Measurements from ENCODE around the gene ZNF276. TPM values are rescaled to one million over a fixed set of nuclear protein-coding genes. Genes with fewer than 3 reads are reported as not detected.

The ZNF276 gene
- polyA plus RNA-seq, 1 of the 3 experiments (the other 2 are of a cell fraction) = 24.9 TPM

- peaks cover 33% of the 10 kb centered on the region for H3K79me2 ChIP-seq (ENCODE audit: insufficient read depth)
- H3K4me3 ChIP-seq (ENCODE audit: low read depth in 2 of 2, low read length in 1 of 2) = no peak overlapping the region
- H2AFZ ChIP-seq (ENCODE audit: low read depth) = no peak overlapping the region
- H3K4me2 ChIP-seq = no peak overlapping the region
- TF ChIP-seq GATA2 (CRISPR knock-in tag; IDR thresholded peaks at IDR 0.05) (no peak), NRF1 (IDR thresholded peaks at IDR 0.05; ENCODE audit: low read depth, low read length) (no peak), MEF2A (IDR thresholded peaks at IDR 0.05; ENCODE audit: borderline replicate concordance, low read depth) (no peak), SMC3 (IDR thresholded peaks at IDR 0.05; ENCODE audit: low read depth, low read length) (no peak), RCOR1 (IDR thresholded peaks at IDR 0.05; ENCODE audit: low read length) (no peak), USF2 (IDR thresholded peaks at IDR 0.05; ENCODE audit: borderline replicate concordance, low read depth, low read length) (no peak), EP300 (IDR thresholded peaks at IDR 0.05; ENCODE audit: borderline replicate concordance in 1 of 2, low read depth in 1 of 2, low read length in 1 of 2) (no peak), MAX (IDR thresholded peaks at IDR 0.05; ENCODE audit: low read depth) (no peak), REST (IDR thresholded peaks at IDR 0.05; ENCODE audit: low read depth, low read length) (no peak), NFIC (IDR thresholded peaks at IDR 0.05; ENCODE audit: borderline replicate concordance) (no peak)
- H4K20me1 ChIP-seq (ENCODE audit: insufficient read depth) = no peaks in the 10 kb centered on the region
- peaks cover 3% of the 10 kb centered on the region for H3F3A ChIP-seq (replicated peaks; ENCODE audit: insufficient read depth)
- H3K9me3 ChIP-seq = no peaks in the 10 kb centered on the region
- no peaks in the 10 kb centered on the region for H3K27me3 ChIP-seq (ENCODE audit: insufficient read depth)
- H3K27ac ChIP-seq (ENCODE audit: low read depth in 2 of 2, low read length in 1 of 2) = no peak overlapping the region
- 100% methylated on average over 2 of the region's 13 CpGs for WGBS (ENCODE audit: low lambda C conversion rate)
- CTCF ChIA-PET = interaction anchor here (0.8 to 1.6 kb wide), 2 partner anchors 8 to 226 kb away, joined by 3 to 6 read pairs; partner anchors contain the start of gene MC1R
- H3K9ac ChIP-seq = no peak overlapping the region
- peaks cover 4 to 13% of the 10 kb centered on the region in 2 experiments; a peak in 1 of 4 replicates for H3K4me1 ChIP-seq (ENCODE audit: control insufficient read depth in 1 of 2, insufficient read depth in 2 of 2, low read depth in 1 of 2, low read length in 1 of 2)
- POLR2A ChIA-PET = no interaction called here
- peaks cover 8 to 58% of the 10 kb centered on the region in 2 experiments for H3K36me3 ChIP-seq (replicated peaks in 1 of 2; ENCODE audit: control insufficient read depth in 1 of 2, insufficient read depth in 2 of 2, low read length in 1 of 2)
- H3K9me2 ChIP-seq = no peaks in the 10 kb centered on the region
- peak; percentile 8 for DNase-seq
These were observed 29.3 kb upstream of the ZNF276 start for GRCh38 chr16:89691986-89692569.

GRCh38 chr16:89693289-89693731, 28.0 kb upstream of the ZNF276 start:
- Histone ChIP-seq H3K9me2 (no peaks in the 10 kb centered on the region), H4K20me1 (ENCODE audit: insufficient read depth) (no peaks in the 10 kb centered on the region), H3K9me3 (no peaks in the 10 kb centered on the region), H3K27ac (ENCODE audit: low read depth in 2 of 2, low read length in 1 of 2) (no peak overlapping the region), H3K4me3 (ENCODE audit: low read depth in 2 of 2, low read length in 1 of 2) (no peak overlapping the region), H3K79me2 (ENCODE audit: insufficient read depth) (peaks cover 21% of the 10 kb centered on the region), H3K36me3 (replicated peaks in 1 of 2; ENCODE audit: control insufficient read depth in 1 of 2, insufficient read depth in 2 of 2, low read length in 1 of 2) (peaks cover 8 to 68% of the 10 kb centered on the region in 2 experiments), H2AFZ (ENCODE audit: low read depth) (no peak overlapping the region), H3K27me3 (ENCODE audit: insufficient read depth) (no peaks in the 10 kb centered on the region), H3K4me1 (ENCODE audit: control insufficient read depth in 1 of 2, insufficient read depth in 2 of 2, low read depth in 1 of 2, low read length in 1 of 2) (peaks cover 0 to 15% of the 10 kb centered on the region in 2 experiments; a peak in 1 of 4 replicates), H3K9ac (no peak overlapping the region), H3K4me2 (no peak overlapping the region), H3F3A (replicated peaks; ENCODE audit: insufficient read depth) (peaks cover 1% of the 10 kb centered on the region)
- ChIA-PET POLR2A (no interaction called here), CTCF (no interaction called here)
- WGBS (ENCODE audit: low lambda C conversion rate) = 90% methylated on average over 7 of the region's 11 CpGs
- DNase-seq = no peak
- TF ChIP-seq USF2 (IDR thresholded peaks at IDR 0.05; ENCODE audit: borderline replicate concordance, low read depth, low read length) = no peak
- no peak for TF ChIP-seq RXRA (IDR thresholded peaks at IDR 0.05; ENCODE audit: borderline replicate concordance, low read depth)
- TF ChIP-seq ELF1 (IDR thresholded peaks at IDR 0.05) = no peak
- TF ChIP-seq FOXM1 (IDR thresholded peaks at IDR 0.05; ENCODE audit: low read depth) = no peak
- no peak for TF ChIP-seq CTCF (IDR thresholded peaks at IDR 0.05)
- TF ChIP-seq MAX (IDR thresholded peaks at IDR 0.05; ENCODE audit: low read depth) = no peak
- no peak for TF ChIP-seq TAF1 (IDR thresholded peaks at IDR 0.05; ENCODE audit: borderline replicate concordance, low read depth, low read length)
- no peak for TF ChIP-seq RCOR1 (IDR thresholded peaks at IDR 0.05; ENCODE audit: low read length)
- TF ChIP-seq ZBTB33 (IDR thresholded peaks at IDR 0.05; ENCODE audit: borderline replicate concordance, low read depth) = no peak

Measured in SK-N-SH (cell line).